ENCODE measurements around the gene VTI1A.
A peak's percentile ranks its signal among the peaks of the same experiment; 100 is the strongest.
"Not testable (repeated sequence)": the region's sequence is repeated elsewhere in the genome, so short reads cannot be mapped to it uniquely, and the experiment has no call there.

Gene VTI1A

GRCh38 chr10:112434988-112435619 lies 11.9 kb upstream of the VTI1A start:
- Mint-ChIP-seq H3K4me3 (no peak overlapping the region), H3K36me3 (ENCODE audit: low read depth) (peaks cover 35% of the 10 kb centered on the region), H3K27me3 (ENCODE audit: low read depth) (no peaks in the 10 kb centered on the region)

GRCh38 chr10:112438356-112438755 lies 8.7 kb upstream of the VTI1A start:
- Mint-ChIP-seq H3K4me1 (ENCODE audit: low read depth) (peaks cover 9% of the 10 kb centered on the region), H3K36me3 (ENCODE audit: low read depth) (peaks cover 42% of the 10 kb centered on the region), H3K27ac (no peak overlapping the region), H3K27me3 (ENCODE audit: low read depth) (no peaks in the 10 kb centered on the region), H3K4me3 (no peak overlapping the region), H3K9me3 (no peaks in the 10 kb centered on the region)

More at GRCh38 chr10:112434988-112435619, 11.9 kb upstream of the VTI1A start:
- no peak overlapping the region for H3K27ac Mint-ChIP-seq
- no peaks in the 10 kb centered on the region for H3K9me3 Mint-ChIP-seq
- no peaks in the 10 kb centered on the region for H3K4me1 Mint-ChIP-seq (ENCODE audit: low read depth)

- peaks cover 24% of the 10 kb centered on the region for H3K4me1 Mint-ChIP-seq (ENCODE audit: low read depth)
- H3K27me3 Mint-ChIP-seq (ENCODE audit: low read depth), result no peaks in the 10 kb centered on the region
- H3K36me3 Mint-ChIP-seq (ENCODE audit: low read depth), result peaks cover 39% of the 10 kb centered on the region
- H3K27ac Mint-ChIP-seq, result peak overlapping the region; percentile 72
- no peaks in the 10 kb centered on the region for H3K9me3 Mint-ChIP-seq
- H3K4me3 Mint-ChIP-seq, result no peak overlapping the region
Measured at GRCh38 chr10:112441520-112441919, 5.5 kb upstream of the VTI1A start.

GRCh38 chr10:112442063-112442462 lies 5.0 kb upstream of the VTI1A start:
- Mint-ChIP-seq H3K27me3 (ENCODE audit: low read depth) (no peaks in the 10 kb centered on the region), H3K9me3 (no peaks in the 10 kb centered on the region), H3K36me3 (ENCODE audit: low read depth) (peaks cover 39% of the 10 kb centered on the region), H3K27ac (peak overlapping the region; percentile 72), H3K4me1 (ENCODE audit: low read depth) (peaks cover 24% of the 10 kb centered on the region), H3K4me3 (peak overlapping the region; percentile 10)

- Mint-ChIP-seq H3K4me1 (ENCODE audit: low read depth) (peaks cover 38% of the 10 kb centered on the region), H3K36me3 (ENCODE audit: low read depth) (peaks cover 29% of the 10 kb centered on the region), H3K4me3 (peak overlapping the region; percentile 96)
Measured at GRCh38 chr10:112446055-112446854, 760 bp upstream of the VTI1A start.

GRCh38 chr10:112447620-112447928 lies 559 bp downstream of the VTI1A start:
- Mint-ChIP-seq H3K27me3 (ENCODE audit: low read depth) (no peaks in the 10 kb centered on the region), H3K4me3 (peak overlapping the region; percentile 96), H3K4me1 (ENCODE audit: low read depth) (peaks cover 33% of the 10 kb centered on the region), H3K36me3 (ENCODE audit: low read depth) (peaks cover 20% of the 10 kb centered on the region), H3K27ac (peak overlapping the region; percentile 91), H3K9me3 (no peaks in the 10 kb centered on the region)

More at GRCh38 chr10:112446055-112446854, 760 bp upstream of the VTI1A start:
- peak overlapping the region; percentile 91 for H3K27ac Mint-ChIP-seq
- H3K27me3 Mint-ChIP-seq (ENCODE audit: low read depth), result no peaks in the 10 kb centered on the region
- H3K9me3 Mint-ChIP-seq, result no peaks in the 10 kb centered on the region

- H3K36me3 Mint-ChIP-seq (ENCODE audit: low read depth), result peaks cover 18% of the 10 kb centered on the region
- no peaks in the 10 kb centered on the region for H3K27me3 Mint-ChIP-seq (ENCODE audit: low read depth)
- no peaks in the 10 kb centered on the region for H3K9me3 Mint-ChIP-seq
- no peak overlapping the region for H3K27ac Mint-ChIP-seq
- H3K4me3 Mint-ChIP-seq, result peak overlapping the region; percentile 48
- H3K4me1 Mint-ChIP-seq (ENCODE audit: low read depth), result peaks cover 30% of the 10 kb centered on the region
Measured at GRCh38 chr10:112448888-112449287, 1.9 kb downstream of the VTI1A start.

GRCh38 chr10:112454910-112455779 lies 8.1 kb downstream of the VTI1A start:
- Mint-ChIP-seq H3K27me3 (ENCODE audit: low read depth) (no peaks in the 10 kb centered on the region), H3K36me3 (ENCODE audit: low read depth) (peaks cover 4% of the 10 kb centered on the region), H3K4me1 (ENCODE audit: low read depth) (peaks cover 12% of the 10 kb centered on the region), H3K9me3 (no peaks in the 10 kb centered on the region), H3K27ac (no peak overlapping the region), H3K4me3 (no peak overlapping the region)

GRCh38 chr10:112456533-112456932 lies 9.5 kb downstream of the VTI1A start:
- H3K4me3 Mint-ChIP-seq, result no peak overlapping the region

GRCh38 chr10:112460366-112460765 lies 13.4 kb downstream of the VTI1A start:
- H3K36me3 Mint-ChIP-seq (ENCODE audit: low read depth), result peaks cover 16% of the 10 kb centered on the region
- peaks cover 4% of the 10 kb centered on the region for H3K4me1 Mint-ChIP-seq (ENCODE audit: low read depth)
- no peaks in the 10 kb centered on the region for H3K9me3 Mint-ChIP-seq
- no peak overlapping the region for H3K4me3 Mint-ChIP-seq
- no peak overlapping the region for H3K27ac Mint-ChIP-seq
- no peaks in the 10 kb centered on the region for H3K27me3 Mint-ChIP-seq (ENCODE audit: low read depth)

More at GRCh38 chr10:112456533-112456932, 9.5 kb downstream of the VTI1A start:
- Mint-ChIP-seq H3K27me3 (ENCODE audit: low read depth) (no peaks in the 10 kb centered on the region), H3K9me3 (no peaks in the 10 kb centered on the region), H3K4me1 (ENCODE audit: low read depth) (peaks cover 8% of the 10 kb centered on the region), H3K27ac (no peak overlapping the region), H3K36me3 (ENCODE audit: low read depth) (peaks cover 3% of the 10 kb centered on the region)

GRCh38 chr10:112461029-112461887 lies 14.2 kb downstream of the VTI1A start:
- H3K27ac Mint-ChIP-seq, result peak overlapping the region; percentile 16
- H3K4me1 Mint-ChIP-seq (ENCODE audit: low read depth), result peaks cover 1% of the 10 kb centered on the region
- no peaks in the 10 kb centered on the region for H3K27me3 Mint-ChIP-seq (ENCODE audit: low read depth)
- H3K36me3 Mint-ChIP-seq (ENCODE audit: low read depth), result peaks cover 18% of the 10 kb centered on the region
- H3K4me3 Mint-ChIP-seq, result no peak overlapping the region
- no peaks in the 10 kb centered on the region for H3K9me3 Mint-ChIP-seq

GRCh38 chr10:112464074-112464473 lies 17.1 kb downstream of the VTI1A start:
- peaks cover 23% of the 10 kb centered on the region for H3K36me3 Mint-ChIP-seq (ENCODE audit: low read depth)
- not testable (repeated sequence) for H3K9me3 Mint-ChIP-seq; H3K27ac Mint-ChIP-seq; H3K27me3 Mint-ChIP-seq (ENCODE audit: low read depth); H3K4me3 Mint-ChIP-seq; H3K4me1 Mint-ChIP-seq (ENCODE audit: low read depth)

- H3K9me3 Mint-ChIP-seq, result no peaks in the 10 kb centered on the region
- H3K36me3 Mint-ChIP-seq (ENCODE audit: low read depth), result peaks cover 22% of the 10 kb centered on the region
- H3K27me3 Mint-ChIP-seq (ENCODE audit: low read depth), result no peaks in the 10 kb centered on the region
- H3K27ac Mint-ChIP-seq, result no peak overlapping the region
- H3K4me1 Mint-ChIP-seq (ENCODE audit: low read depth), result peaks cover 1% of the 10 kb centered on the region
- H3K4me3 Mint-ChIP-seq, result no peak overlapping the region
Measured at GRCh38 chr10:112465299-112465883, 18.4 kb downstream of the VTI1A start.

Data from T-helper 1 cell treated with Interleukin-12 subunit alpha and Interleukin-12 subunit beta and Interleukin-4 antibody, amounts not matched to agents 30 μg/mL and 1 μg/mL, for 36 hours (primary cell).